GM19467 (cell line): ENCODE results near the gene CAPN15.
"Not testable (repeated sequence)": the region's sequence is repeated elsewhere in the genome, so short reads cannot be mapped to it uniquely, and the experiment has no call there.

Source experiments
- ATAC-seq: cut with Tn5 transposase; IDR thresholded peaks from one replicate; pipeline ENCODE4 v1.9.1; 2021; ENCODE audit warnings: mild to moderate bottlenecking, moderate library complexity; ENCODE audit not compliant: unreplicated experiment

Gene CAPN15

DNA sequence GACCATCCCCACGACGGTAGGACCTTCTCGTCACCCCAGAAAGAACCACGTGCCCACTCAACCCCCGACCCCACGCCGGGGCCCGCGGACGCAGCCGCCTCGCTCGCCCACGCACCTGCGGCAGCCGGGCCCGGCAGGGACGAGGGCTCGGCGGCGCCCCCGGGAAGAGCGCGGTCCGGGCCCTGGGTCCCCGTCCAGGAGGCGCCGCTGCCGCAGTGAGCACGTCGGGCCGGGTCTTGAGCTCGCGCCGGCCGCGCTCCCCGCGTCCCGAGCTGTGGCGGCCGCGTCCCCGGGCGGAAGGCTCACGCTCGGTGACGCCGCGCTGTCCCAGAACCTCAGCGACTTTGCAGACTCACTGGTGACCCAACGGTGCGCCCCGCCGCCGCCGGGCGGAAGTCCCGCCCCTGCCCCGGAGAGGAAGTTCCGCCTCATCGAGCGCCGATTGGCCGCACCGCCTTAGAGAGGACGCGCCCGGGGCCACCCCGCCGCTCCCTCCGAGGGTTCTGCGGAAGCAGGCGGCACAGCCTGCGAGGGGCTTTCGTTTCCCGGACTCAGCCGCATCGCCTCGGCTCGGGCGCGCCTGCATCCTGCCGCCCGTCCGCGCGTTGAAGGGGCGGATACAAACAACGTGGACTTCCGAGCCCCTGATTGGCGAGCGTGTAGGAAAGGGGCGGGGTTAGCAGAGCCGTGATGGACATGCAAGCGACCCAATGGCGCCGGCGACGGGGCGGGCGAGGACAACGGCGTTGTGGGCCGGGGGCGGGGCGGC, 61.6 kb downstream of the CAPN15 start:
- peak; percentile 61 for ATAC-seq

- ATAC-seq = peak; percentile 71
Observed at GRCh38 chr16:589658-590187, 62.2 kb downstream of the CAPN15 start, which contains the start of gene RAB40C. Gene RAB40C (plus strand): TSS chr16:590066. CDS start chr16:590292, 226 bp downstream.

- ATAC-seq = no peak
Observed at GRCh38 chr16:590188-590814, 62.8 kb downstream of the CAPN15 start.

- no peak for ATAC-seq
Observed at GRCh38 chr16:590815-591200, 63.3 kb downstream of the CAPN15 start.

GRCh38 chr16:591231-591630, 63.7 kb downstream of the CAPN15 start:
- no peak for ATAC-seq

- no peak for ATAC-seq
Observed at GRCh38 chr16:591892-592517, 64.5 kb downstream of the CAPN15 start.

GRCh38 chr16:592518-593306, 65.2 kb downstream of the CAPN15 start:
- no peak for ATAC-seq

DNA sequence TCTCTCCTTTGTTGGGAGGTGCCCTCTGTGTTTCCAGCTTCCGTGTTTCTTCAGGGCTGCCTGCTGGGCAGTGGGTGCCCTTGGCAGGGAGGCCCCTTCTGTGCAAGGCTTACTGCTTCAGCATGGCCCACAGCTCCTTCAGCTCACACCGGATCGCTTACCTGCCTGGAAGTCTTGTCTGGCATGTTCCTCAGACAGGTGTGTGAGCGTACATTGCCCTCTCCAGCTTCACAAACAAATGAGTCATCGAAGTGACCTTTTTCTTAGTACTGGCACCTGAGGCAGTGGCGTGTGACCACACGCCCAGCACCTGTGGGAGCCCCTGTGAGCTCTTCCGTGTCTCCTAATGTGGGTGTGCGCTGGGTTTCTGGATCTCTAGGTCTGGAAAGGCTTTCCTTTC, 65.9 kb downstream of the CAPN15 start:
- no peak for ATAC-seq

DNA sequence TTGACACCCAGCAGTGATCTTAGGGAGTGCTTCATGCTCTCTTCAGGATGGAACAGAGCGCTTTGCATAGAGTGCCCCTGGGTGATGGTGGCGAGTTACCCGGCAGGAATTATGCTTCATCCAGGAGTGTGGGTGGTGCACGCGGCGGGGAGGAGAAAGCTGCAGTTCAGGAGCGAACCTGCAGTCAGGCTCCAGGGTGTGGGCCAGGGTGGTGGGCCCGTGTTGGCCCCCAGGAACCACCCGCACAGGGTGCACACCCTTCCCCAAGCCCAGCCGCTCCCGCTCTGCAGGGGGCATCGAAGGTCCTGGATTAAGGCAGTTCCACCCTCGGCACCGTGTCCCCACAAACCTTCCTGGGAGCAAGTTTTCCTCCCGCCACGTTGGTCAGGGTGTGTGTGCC, 66.3 kb downstream of the CAPN15 start:
- no peak for ATAC-seq

- ATAC-seq = no peak
Observed at GRCh38 chr16:595094-595528, 67.6 kb downstream of the CAPN15 start.

GRCh38 chr16:595942-596735, 68.6 kb downstream of the CAPN15 start:
- no peak for ATAC-seq

- ATAC-seq = no peak
Observed at GRCh38 chr16:596736-597060, 69.2 kb downstream of the CAPN15 start.

- ATAC-seq = not testable (repeated sequence)
Observed at GRCh38 chr16:597655-598054, 70.1 kb downstream of the CAPN15 start.

DNA sequence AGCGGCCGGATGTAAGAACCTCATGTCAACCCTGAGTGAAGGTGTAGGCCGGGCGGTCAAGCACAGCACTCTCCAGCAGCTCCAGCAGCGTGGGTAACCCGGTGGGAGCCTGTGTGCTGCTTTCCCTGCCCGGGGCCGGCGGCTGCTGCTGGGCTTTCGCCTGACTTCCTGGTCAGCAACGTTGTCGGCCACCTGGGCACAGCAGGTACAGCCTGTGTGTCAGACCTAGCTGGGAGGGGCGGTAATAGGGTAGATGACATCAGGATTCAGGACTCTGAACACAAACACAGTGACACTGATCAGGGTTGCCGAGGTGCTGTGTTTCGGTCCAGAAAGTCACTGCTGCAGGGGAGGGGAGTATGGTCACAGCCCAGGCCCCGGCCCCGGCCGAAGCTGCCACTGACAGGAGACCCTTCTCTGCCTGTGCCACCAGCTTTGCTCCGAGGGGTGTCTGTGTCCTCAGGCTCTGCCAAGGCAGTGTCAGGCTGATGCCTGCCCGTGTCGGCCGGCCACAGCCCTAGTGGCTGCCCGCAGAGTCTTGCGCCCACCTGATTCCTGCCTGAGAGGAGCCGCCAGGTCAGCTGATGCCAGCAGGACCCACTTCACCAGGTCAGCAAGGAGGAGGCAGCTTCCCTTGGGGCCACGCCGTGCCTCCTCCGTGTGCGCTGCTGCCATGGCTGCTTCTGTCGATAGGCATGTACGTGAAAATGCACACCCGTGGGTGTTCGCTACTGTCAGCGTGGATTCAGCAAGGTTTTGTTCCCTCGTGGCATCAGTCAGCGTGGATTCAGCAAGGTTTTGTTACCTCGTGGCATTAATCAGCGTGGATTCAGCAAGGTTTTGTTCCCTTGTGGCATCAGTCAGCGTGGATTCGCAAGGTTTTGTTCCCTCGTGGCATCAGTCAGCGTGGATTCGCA, 71.6 kb downstream of the CAPN15 start:
- no peak for ATAC-seq

GRCh38 chr16:600781-601180, 73.3 kb downstream of the CAPN15 start:
- ATAC-seq = no peak

- no peak for ATAC-seq
Observed at GRCh38 chr16:603933-604332, 76.4 kb downstream of the CAPN15 start.
